Limb (tissue), 2 donors: ENCODE results near the gene PTPRG.

ENCODE experiments used
- DNase-seq, 2 donors: peaks; one replicate each; pipeline ENCODE4 v3.0.0-alpha.2; 2016; ENCODE audit errors: extremely low spot score in 2 of 2

The PTPRG gene

DNA sequence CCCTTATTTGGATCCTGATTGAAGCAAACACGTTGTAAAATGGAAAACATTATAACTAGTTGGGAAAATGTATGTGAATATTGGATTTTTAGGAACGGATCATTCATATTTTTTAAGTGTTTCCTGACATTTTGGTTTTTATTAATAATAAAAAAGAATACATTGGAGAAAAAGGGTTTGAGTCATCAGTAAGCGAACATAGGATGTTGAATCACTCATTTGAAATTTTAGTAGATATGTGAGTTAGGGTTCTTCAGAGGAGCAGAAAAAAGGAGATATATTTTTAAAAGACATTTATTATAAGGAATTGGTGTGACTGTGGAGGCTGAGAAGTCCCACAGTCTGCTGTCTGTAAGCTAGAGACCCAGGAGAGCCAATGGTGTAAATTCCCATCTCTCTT is 258.5 kb downstream of the PTPRG start:
- no peak for DNase-seq

DNA sequence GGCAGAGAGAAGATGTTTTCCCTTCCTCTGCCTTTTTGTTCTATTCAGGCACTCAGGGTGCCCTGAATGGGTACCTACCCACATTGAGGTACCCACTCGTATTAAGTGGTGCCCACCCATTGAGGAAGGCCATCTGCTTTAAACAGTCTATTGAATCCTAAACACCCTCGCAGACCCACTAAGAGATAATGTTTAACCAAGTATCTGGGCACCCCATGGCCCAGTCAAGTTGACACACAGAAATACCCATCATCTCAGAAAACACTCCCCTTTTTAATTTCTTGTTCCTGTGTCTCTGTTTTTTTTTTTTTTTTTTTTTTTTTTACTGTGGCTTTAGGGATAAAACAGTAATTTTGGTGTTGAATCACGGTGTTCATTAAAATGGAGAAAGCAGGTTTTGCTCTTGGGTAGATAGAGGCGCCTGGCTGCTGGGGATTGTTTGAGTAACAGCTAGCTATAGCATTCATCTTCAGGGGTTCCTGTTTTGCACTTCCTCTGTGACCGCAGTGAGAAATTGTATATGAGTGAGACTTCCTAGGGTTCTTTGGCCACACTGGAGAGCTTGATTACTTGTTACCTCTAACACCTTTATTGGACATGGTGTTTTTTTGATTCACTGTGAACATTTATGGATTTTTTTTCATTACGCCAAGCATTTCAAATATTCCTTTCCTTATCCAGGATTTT is 259.1 kb downstream of the PTPRG start:
- no peak for DNase-seq

- no peak for DNase-seq
Measured at GRCh38 chr3:61821823-61822251, 260.5 kb downstream of the PTPRG start.

GRCh38 chr3:61822588-61822987 is 261.2 kb downstream of the PTPRG start:
- DNase-seq: no peak

DNA sequence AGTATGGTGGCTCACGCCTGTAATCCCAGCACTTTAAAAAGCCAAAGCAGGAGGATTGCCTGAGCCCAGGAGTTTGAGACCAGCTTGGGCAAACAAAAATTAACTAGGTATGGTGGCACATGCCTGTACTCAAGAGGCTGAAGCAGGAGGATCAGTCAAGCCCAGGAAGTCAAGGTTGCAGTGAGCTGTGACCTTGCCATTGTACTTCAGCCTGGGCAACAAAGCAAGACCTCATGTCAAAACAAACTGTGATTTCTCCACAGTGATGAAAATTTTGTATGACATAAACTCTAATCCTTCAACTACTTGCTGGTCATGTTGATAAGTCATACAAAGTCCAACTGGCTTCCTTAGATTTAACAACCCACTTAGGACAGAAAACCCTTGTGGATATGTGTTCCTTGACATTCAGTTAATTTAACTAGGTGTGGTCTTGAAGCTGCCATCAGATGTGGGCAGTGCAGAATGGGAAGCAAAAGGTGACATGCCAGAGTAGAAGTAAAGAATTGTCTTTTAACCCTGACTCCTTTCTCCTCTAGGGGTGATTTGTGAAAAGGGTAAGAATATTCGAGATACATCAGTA is 263.3 kb downstream of the PTPRG start:
- no peak for DNase-seq

DNA sequence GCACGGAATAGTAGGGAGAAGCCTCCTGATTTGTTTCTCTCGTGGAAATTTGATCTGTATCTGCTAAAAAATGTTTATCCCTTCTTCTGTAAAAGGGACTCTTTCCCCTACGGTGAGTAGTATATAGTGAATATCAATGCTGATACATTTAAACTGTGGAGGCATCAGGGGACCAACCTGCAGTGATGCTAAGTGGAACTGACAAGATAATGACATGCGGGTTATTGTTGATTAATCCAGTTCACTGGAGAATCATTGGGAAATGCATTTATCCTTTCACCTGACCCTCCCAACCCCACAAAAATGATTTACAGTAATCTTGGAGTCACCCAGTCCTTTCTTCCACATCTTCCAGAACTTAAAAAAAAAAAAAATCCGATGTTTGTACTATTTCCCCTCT is 264.8 kb downstream of the PTPRG start:
- DNase-seq: no peak

DNA sequence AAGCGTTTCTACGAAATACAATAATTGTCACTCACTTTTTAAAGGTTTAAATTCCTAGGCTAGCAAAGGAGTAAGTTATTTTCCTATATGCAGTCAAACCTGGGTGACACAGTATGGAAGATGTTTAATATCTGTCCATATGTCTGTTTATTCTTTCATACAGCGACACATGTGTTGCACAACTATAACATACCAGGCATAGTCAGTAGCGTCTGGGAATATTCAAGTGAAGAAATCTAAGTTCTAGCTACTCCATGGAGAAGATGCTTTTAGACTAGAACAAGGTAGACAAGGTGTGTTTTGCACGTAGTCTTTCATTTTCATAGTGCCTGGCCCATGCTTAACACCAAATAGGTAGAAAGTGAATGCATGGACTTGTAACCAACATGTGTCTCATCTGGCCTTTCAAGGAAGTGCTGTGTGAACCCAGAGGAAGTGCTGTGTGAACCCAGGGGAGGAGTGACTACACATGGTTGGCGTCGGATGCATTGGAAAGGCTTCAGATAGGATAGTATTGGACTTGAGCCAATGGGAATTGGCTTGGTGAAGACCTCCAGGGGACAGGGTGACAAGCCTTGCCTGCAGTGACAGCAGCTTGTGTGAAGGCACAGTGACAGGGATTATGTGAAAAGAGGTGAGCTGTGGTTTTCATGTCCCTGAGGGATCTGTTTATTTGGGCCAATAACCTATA is 267.0 kb downstream of the PTPRG start:
- no peak for DNase-seq

DNA sequence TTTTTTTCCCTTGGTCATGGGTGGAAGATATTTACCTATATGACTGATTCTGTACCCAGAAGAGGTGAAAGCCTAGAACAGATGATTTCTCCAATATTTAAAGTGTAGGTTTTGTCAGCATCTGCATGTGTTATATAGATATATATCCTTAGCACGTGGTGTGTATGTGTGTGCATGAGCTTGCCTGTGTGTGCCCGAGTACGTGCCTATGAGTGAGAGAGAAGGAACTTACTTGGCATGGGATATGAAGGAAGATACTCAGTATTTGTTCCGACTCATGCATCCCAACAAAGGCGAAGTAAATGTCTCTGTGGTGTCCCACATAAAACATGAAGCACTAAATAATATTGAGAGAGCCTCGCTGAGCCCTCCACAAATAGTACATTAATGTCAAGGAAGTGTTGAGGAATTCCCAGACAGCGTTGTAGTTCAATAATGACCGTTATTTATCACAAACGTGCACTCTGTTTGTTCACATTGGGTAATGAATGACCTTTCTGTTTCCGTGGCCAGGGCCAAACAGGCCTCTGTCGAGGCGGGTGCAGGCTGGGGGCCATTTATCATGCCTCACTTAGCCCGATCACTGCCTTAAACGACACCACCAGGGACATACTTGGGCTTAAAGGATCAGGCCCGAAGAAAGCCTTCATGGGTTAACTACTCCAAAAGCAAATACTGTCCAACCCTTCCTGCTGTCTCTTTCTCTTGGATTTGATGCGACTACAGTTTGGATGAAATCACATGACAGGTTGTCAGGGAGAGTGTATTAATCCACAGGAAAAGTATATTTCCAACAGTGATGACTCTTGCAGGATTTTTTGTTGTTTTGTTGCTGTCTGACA is 267.7 kb downstream of the PTPRG start:
- peak in 1 of 2 donors; percentile 39 for DNase-seq

GRCh38 chr3:61829722-61830350 is 268.5 kb downstream of the PTPRG start:
- DNase-seq: peak in 1 of 2 donors; percentile 61

GRCh38 chr3:61831973-61832372 is 270.6 kb downstream of the PTPRG start:
- no peak for DNase-seq

GRCh38 chr3:61832375-61833229 is 271.2 kb downstream of the PTPRG start:
- no peak for DNase-seq

DNA sequence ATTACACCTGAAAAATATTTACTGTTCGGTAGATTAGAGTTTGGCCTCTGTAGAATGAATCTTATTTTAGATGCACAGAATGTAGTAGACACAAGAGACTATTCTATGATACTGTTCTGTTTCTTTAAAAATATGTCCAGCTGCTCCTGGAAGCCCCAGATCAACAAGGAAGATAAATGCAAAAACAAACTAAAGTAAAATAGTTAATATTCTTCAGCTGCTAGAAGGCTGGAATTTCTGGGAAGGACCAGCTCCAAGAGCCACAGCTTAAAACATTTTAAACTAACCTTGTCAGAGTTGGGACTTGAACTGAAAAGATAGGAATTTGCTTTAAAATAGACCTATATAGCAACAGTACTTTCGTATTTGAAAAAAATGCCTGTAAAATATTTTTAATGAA is 277.9 kb downstream of the PTPRG start:
- no peak for DNase-seq

- DNase-seq: no peak
Measured at GRCh38 chr3:61841111-61841845, 279.9 kb downstream of the PTPRG start.

GRCh38 chr3:61841988-61842387 is 280.6 kb downstream of the PTPRG start:
- no peak for DNase-seq

DNA sequence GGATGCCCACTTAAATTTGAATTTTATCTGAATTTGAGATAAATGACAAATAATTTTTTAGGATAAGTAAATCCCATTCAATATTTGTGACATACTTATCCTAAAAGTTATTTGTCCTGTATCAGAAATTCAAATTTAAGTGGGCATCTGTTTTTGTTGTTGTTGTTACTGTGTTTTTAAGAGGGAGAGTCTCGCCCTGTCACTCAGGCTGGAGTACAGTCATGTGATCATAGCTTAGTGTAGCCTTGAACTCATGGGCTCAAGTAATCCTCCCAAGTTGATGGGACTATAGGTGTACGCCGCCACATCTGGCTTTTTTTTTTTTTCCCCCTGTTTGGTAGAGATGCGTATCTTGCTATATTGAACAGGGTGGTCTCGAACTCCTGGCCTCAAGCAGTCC is 283.0 kb downstream of the PTPRG start:
- no peak for DNase-seq

GRCh38 chr3:61846488-61846887 is 285.1 kb downstream of the PTPRG start:
- no peak for DNase-seq

DNA sequence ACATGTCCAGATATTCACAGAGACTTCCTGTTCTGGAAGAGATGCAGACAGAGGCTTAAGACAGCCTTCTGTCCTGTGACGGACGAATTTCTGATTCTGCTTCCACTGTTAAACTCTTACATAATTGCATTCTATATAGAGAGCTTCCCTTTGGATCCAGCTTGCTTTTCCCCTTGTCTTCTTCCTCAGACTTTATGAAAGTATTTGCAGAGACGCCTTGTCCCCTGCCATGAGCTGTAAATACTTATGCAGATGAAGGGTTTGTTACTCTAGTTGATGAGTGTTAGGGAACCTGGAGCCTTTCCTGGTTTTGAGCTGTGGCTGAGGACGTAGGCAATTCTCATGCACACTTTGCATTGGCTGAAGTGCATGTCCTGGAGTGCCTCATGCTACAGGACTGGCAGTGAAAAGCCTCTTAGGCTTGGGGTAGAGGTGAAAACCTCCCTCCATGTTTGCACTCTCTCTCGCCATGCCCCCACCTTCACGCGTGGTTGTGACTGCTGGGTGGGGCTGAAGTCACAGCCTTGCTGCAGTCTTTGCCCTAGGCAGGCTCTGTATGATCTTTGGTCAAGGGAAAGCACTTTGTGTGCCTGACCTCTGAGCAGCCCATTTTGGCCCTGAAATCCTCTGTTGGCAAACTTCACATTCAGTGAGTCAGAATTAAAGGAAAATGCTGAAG is 286.6 kb downstream of the PTPRG start:
- peak in 1 of 2 donors; percentile 26 for DNase-seq

DNA sequence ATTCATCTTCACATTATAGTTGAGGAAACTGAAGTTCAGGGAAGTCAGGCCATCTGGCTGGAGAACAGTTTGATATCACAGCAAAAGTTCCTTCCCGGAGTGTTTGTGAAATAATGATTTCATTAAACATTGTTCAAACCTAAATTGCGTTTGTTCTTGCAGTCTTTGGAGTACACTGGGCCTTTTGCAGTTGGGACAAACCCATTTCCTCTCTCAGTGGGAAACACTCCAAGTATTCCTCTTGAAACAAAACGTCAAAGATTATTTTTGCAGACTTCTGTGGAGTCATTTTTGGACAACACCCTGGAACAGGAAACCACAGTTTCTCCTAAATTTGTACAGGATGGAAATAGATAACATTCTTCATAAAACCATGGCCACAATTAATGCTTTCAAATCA is 287.5 kb downstream of the PTPRG start:
- DNase-seq: peak in 1 of 2 donors; percentile 76

DNA sequence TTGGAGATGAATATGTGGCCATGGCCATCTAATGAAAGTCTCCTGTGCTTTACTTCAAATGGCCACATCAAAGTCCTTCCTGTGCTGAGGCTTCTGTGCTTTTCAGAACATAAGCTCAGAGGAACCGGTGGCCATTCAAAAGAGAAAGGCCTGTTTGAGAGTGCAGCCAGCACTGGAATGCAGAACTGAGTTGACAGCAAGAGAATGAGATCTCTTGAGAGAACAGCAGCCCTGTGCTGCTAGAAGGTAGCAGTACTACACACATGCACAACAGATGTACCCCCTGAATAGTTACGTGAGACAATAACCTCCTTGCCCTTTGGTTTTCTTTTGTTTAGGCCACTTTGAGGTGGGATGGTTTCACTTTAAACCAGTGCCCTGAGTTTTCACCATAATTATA is 292.5 kb downstream of the PTPRG start:
- no peak for DNase-seq
